Thyroid gland (tissue), 4 donors: ENCODE measurements around the gene HASPIN. TPM values are rescaled to one million over a fixed set of nuclear protein-coding genes. Genes with fewer than 3 reads are reported as not detected.

Source experiments
- DNase-seq, 2 donors: peaks; one replicate each; pipeline ENCODE4 v3.0.0-alpha.2; 2019
- H3K27ac ChIP-seq, 3 donors: fragments of 200-600 bp; sonication (generic); 1 replicate in 2 of 3; 2 replicates in 1 of 3; pipeline ENCODE4 v1.5.1; 2016 to 2019; ENCODE audit warnings: mild to moderate bottlenecking in 1 of 3, moderate library complexity in 1 of 3
- H3K27me3 ChIP-seq: fragments of 200-600 bp; sonication (generic); one replicate; pipeline ENCODE4 v1.5.1; 2019
- H3K36me3 ChIP-seq, 2 donors: fragments of 200-600 bp; sonication (generic); one replicate each; pipeline ENCODE4 v1.5.1; 2016 to 2019
- H3K4me1 ChIP-seq, 2 donors: fragments of 200-600 bp; sonication (generic); one replicate each; pipeline ENCODE4 v1.5.1; 2017 to 2019
- H3K4me3 ChIP-seq, 3 donors: fragments of 200-600 bp; sonication (generic); replicated peaks in 1 of 3; 1 replicate in 2 of 3; 2 replicates in 1 of 3; pipeline ENCODE4 v1.5.1; 2016; ENCODE audit warnings: mild to moderate bottlenecking in 1 of 3
- H3K9me3 ChIP-seq: fragments of 200-600 bp; sonication (generic); one replicate; pipeline ENCODE4 v1.5.1; 2017
- CTCF ChIP-seq, 6 experiments: fragments of 200-600 bp in 3 of 6; fragments of 450-650 bp in 3 of 6; sonication (generic) in 3 of 6; IDR thresholded peaks; one replicate each; pipeline ENCODE4 v1.5.1; 2016 to 2019; ENCODE audit warnings: antibody characterized with exemption in 6 of 6, mild to moderate bottlenecking in 2 of 6, inconsistent platforms in 1 of 6, moderate library complexity in 1 of 6
- POLR2A ChIP-seq, 2 donors: fragments of 450-650 bp; IDR thresholded peaks; one replicate each; pipeline ENCODE4 v1.6.1; 2017; ENCODE audit warnings: antibody characterized with exemption in 2 of 2, mild to moderate bottlenecking in 2 of 2, moderate library complexity in 1 of 2
- WGBS, 2 donors: methylation state at CpG; one replicate each; pipeline ENCODE4 v1.1.5; 2017; 5-methylcytosine and 5-hydroxymethylcytosine counted together
- intact Hi-C: fragments of 100-400 bp; cut with DNase I; formaldehyde crosslinking; loops from one replicate; pipeline ENCODE4 v1.15.1; 2023
- total RNA-seq, 4 donors: library from RNA; depleted of rRNA; stranded (reverse); fragments of >200 nt; gene quantifications; one replicate each; pipeline ENCODE4 v1.2.3, GENCODE V29; 2016

HASPIN gene
- total RNA-seq, 4 donors from 2014 or later = 0.13 to 0.21 TPM; not detected in 2

- Histone ChIP-seq H3K9me3 (no peaks in the 10 kb centered on the region), H3K4me1 (no peaks in the 10 kb centered on the region), H3K27me3 (no peaks in the 10 kb centered on the region), H3K27ac (no peak overlapping the region), H3K4me3 (no peak overlapping the region), H3K36me3 (no peaks in the 10 kb centered on the region)
- TF ChIP-seq CTCF (IDR thresholded peaks at IDR 0.05) = no peak
- no peak for TF ChIP-seq POLR2A (IDR thresholded peaks at IDR 0.05)
- no peak for DNase-seq
- intact Hi-C loops = no loop called here
- WGBS, 2 donors = 52 to 72% methylated on average over 19 to 20 of the region's 20 CpGs
Measured at GRCh38 chr17:3679531-3680126, 44.1 kb upstream of the HASPIN start.

- Histone ChIP-seq H3K4me3 (no peak overlapping the region), H3K36me3 (no peaks in the 10 kb centered on the region), H3K27me3 (no peaks in the 10 kb centered on the region), H3K9me3 (no peaks in the 10 kb centered on the region), H3K27ac (no peak overlapping the region), H3K4me1 (no peaks in the 10 kb centered on the region)
- TF ChIP-seq POLR2A (IDR thresholded peaks at IDR 0.05) = no peak
- no peak for TF ChIP-seq CTCF (IDR thresholded peaks at IDR 0.05)
- WGBS, 2 donors = 85 to 88% methylated on average over 12 of the region's 12 CpGs
- intact Hi-C loops = no loop called here
- DNase-seq = no peak
Measured at GRCh38 chr17:3681057-3681456, 42.6 kb upstream of the HASPIN start.

GRCh38 chr17:3681565-3681964 is 42.1 kb upstream of the HASPIN start:
- no peak overlapping the region for H3K4me3 ChIP-seq
- no peaks in the 10 kb centered on the region for H3K36me3 ChIP-seq
- no peaks in the 10 kb centered on the region for H3K27me3 ChIP-seq
- TF ChIP-seq CTCF (IDR thresholded peaks at IDR 0.05) (no peak), POLR2A (IDR thresholded peaks at IDR 0.05) (no peak)
- 73 to 77% methylated on average over 10 to 20 of the region's 20 CpGs for WGBS, 2 donors
- intact Hi-C loops = no loop called here
- no peak overlapping the region for H3K27ac ChIP-seq
- no peaks in the 10 kb centered on the region for H3K9me3 ChIP-seq
- H3K4me1 ChIP-seq = no peaks in the 10 kb centered on the region
- DNase-seq = no peak

- Histone ChIP-seq H3K9me3 (no peaks in the 10 kb centered on the region), H3K27me3 (no peaks in the 10 kb centered on the region), H3K36me3 (no peaks in the 10 kb centered on the region), H3K4me3 (no peak overlapping the region), H3K4me1 (no peaks in the 10 kb centered on the region), H3K27ac (no peak overlapping the region)
- intact Hi-C loops = no loop called here
- no peak for TF ChIP-seq POLR2A (IDR thresholded peaks at IDR 0.05)
- WGBS, 2 donors = 86% methylated on average over 12 of the region's 12 CpGs
- no peak for DNase-seq
Measured at GRCh38 chr17:3682033-3682432, 41.7 kb upstream of the HASPIN start.

- DNase-seq = peak in 1 of 2 donors; percentile 16
- WGBS, 2 donors = 25 to 32% methylated on average over 8 to 10 of the region's 10 CpGs
- Histone ChIP-seq H3K4me1 (no peaks in the 10 kb centered on the region), H3K27me3 (no peaks in the 10 kb centered on the region), H3K36me3 (no peaks in the 10 kb centered on the region), H3K9me3 (no peaks in the 10 kb centered on the region), H3K27ac (no peak overlapping the region), H3K4me3 (no peak overlapping the region)
- TF ChIP-seq CTCF (IDR thresholded peaks at IDR 0.05) = peak; percentile 58 to 90 (median 60)
- TF ChIP-seq POLR2A (IDR thresholded peaks at IDR 0.05) = no peak
- intact Hi-C loops = no loop called here
Measured at GRCh38 chr17:3683054-3683511, 40.6 kb upstream of the HASPIN start.
